ENCODE measurements around the gene EDC4.
"Not testable (repeated sequence)": the region's sequence is repeated elsewhere in the genome, so short reads cannot be mapped to it uniquely, and the experiment has no call there.

EDC4 gene

DNA sequence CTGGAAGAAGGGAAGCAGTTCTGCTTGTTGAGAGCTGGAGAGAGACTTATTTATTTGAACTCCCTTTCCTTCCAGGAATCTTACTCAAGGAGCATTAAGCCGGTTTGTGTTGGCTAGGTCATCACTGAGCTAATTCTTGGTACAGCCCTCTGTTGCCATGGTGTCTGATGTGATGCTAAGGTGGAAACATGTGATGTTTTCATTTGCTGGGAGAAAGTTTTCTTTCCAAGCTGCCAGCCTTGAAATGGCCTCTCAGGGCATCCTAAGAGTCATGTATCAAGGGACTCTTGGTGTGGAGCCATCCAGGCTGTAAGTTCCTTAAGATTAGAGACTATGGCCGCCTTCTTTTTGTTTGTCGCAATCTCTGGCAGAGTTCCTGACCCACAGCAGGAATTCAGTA is 24.4 kb downstream of the EDC4 start:
- H3K27me3 Mint-ChIP-seq = no peaks in the 10 kb centered on the region
- H3K9me3 Mint-ChIP-seq (ENCODE audit: low read depth) = no peaks in the 10 kb centered on the region
- H3K36me3 Mint-ChIP-seq = peaks cover 3% of the 10 kb centered on the region
- peaks cover 50% of the 10 kb centered on the region for H3K4me1 Mint-ChIP-seq (ENCODE audit: low read depth)
- no peak overlapping the region for H3K27ac Mint-ChIP-seq
- no peak overlapping the region for H3K4me3 Mint-ChIP-seq

- Mint-ChIP-seq H3K9me3 (ENCODE audit: low read depth) (no peaks in the 10 kb centered on the region), H3K36me3 (peaks cover 3% of the 10 kb centered on the region), H3K27me3 (no peaks in the 10 kb centered on the region), H3K4me1 (ENCODE audit: low read depth) (peaks cover 20% of the 10 kb centered on the region), H3K4me3 (no peak overlapping the region), H3K27ac (no peak overlapping the region)
These were observed 28.9 kb downstream of the EDC4 start for GRCh38 chr16:67901734-67902133.

- no peak overlapping the region for H3K4me3 Mint-ChIP-seq
- no peaks in the 10 kb centered on the region for H3K27me3 Mint-ChIP-seq
- no peak overlapping the region for H3K27ac Mint-ChIP-seq
- H3K4me1 Mint-ChIP-seq (ENCODE audit: low read depth) = peaks cover 11% of the 10 kb centered on the region
- no peaks in the 10 kb centered on the region for H3K36me3 Mint-ChIP-seq
- no peaks in the 10 kb centered on the region for H3K9me3 Mint-ChIP-seq (ENCODE audit: low read depth)
These were observed 30.0 kb downstream of the EDC4 start for GRCh38 chr16:67902831-67903230.

DNA sequence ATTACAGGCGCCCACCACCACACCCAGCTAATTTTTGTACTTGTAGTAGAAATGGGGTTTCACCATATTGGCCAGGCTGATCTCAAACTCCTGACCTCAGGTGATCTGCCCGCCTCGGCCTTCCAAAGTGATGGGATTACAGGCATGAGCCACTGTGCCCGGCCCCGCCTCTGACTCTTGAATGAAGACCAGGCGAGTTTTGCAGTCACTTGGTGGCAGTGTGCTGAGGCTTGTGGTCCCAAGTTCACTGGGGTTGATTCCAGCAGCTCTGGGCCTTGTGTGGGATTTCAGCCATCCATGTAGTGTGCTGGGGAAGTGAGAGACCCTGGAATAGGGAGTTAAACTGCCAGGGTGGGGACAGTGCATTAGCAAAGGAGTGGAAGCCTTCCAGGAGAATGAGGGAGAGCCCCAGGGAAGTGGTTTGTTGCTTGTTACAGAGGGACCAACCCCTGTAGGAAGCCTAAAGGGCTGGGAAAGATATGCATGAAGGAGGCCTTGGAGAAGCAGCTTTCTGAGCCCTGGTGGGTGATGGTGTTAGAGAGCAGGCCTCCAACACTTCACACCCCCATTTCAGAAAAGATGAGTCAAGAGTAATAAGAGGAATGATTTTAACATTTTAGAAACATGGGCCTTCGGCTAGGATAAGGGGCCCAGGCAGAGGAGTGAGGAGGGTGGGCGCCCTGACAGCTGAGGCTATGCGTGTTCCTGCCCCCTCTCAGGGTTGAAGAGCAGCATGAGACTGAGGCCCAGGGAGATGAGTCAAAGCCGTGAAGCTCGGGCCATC is 34.7 kb downstream of the EDC4 start:
- no peaks in the 10 kb centered on the region for H3K9me3 Mint-ChIP-seq (ENCODE audit: low read depth)
- peaks cover 3% of the 10 kb centered on the region for H3K36me3 Mint-ChIP-seq
- H3K4me3 Mint-ChIP-seq = no peak overlapping the region
- peaks cover 8% of the 10 kb centered on the region for H3K4me1 Mint-ChIP-seq (ENCODE audit: low read depth)
- H3K27ac Mint-ChIP-seq = peak overlapping the region; percentile 35
- H3K27me3 Mint-ChIP-seq = no peaks in the 10 kb centered on the region

DNA sequence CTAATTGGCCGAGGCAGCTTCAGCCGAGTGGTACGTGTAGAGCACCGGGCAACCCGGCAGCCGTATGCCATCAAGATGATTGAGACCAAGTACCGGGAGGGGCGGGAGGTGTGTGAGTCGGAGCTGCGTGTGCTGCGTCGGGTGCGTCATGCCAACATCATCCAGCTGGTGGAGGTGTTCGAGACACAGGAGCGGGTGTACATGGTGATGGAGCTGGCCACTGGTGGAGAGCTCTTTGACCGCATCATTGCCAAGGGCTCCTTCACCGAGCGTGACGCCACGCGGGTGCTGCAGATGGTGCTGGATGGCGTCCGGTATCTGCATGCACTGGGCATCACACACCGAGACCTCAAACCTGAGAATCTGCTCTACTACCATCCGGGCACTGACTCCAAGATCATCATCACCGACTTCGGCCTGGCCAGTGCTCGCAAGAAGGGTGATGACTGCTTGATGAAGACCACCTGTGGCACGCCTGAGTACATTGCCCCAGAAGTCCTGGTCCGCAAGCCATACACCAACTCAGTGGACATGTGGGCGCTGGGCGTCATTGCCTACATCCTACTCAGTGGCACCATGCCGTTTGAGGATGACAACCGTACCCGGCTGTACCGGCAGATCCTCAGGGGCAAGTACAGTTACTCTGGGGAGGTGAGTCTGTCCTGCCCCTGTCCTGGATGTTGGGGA is 36.3 kb downstream of the EDC4 start:
- H3K4me3 Mint-ChIP-seq = no peak overlapping the region
- H3K27me3 Mint-ChIP-seq = no peaks in the 10 kb centered on the region
- H3K9me3 Mint-ChIP-seq (ENCODE audit: low read depth) = no peaks in the 10 kb centered on the region
- H3K4me1 Mint-ChIP-seq (ENCODE audit: low read depth) = peaks cover 12% of the 10 kb centered on the region
- H3K27ac Mint-ChIP-seq = peak overlapping the region; percentile 65
- H3K36me3 Mint-ChIP-seq = peaks cover 5% of the 10 kb centered on the region

DNA sequence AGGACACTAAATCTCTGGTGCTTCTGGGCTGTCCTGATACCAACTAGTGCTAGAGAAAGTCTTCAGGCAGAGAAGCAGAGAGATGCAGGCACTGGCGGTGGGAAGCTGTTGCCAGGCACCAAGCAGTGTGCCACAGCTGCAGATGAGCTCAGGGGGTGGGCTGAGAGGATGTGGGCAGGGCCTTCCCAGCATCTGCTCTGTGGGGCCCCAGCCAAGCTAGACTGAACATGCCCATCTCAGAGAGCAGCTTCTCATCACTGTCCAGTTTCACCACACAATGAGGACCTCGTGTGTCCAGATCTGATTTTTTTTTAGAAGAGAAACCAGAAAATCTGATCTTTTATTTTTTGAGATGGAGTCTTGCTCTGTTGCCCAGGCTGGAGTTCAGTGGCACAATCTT is 37.3 kb downstream of the EDC4 start:
- Mint-ChIP-seq H3K9me3 (ENCODE audit: low read depth) (no peaks in the 10 kb centered on the region), H3K4me3 (no peak overlapping the region), H3K4me1 (ENCODE audit: low read depth) (peaks cover 16% of the 10 kb centered on the region), H3K27ac (no peak overlapping the region), H3K36me3 (peaks cover 9% of the 10 kb centered on the region), H3K27me3 (no peaks in the 10 kb centered on the region)

- H3K9me3 Mint-ChIP-seq (ENCODE audit: low read depth) = no peaks in the 10 kb centered on the region
- H3K36me3 Mint-ChIP-seq = peaks cover 11% of the 10 kb centered on the region
- H3K4me1 Mint-ChIP-seq (ENCODE audit: low read depth) = peaks cover 35% of the 10 kb centered on the region
- no peaks in the 10 kb centered on the region for H3K27me3 Mint-ChIP-seq
- no peak overlapping the region for H3K27ac Mint-ChIP-seq
- H3K4me3 Mint-ChIP-seq = no peak overlapping the region
These were observed 42.1 kb downstream of the EDC4 start for GRCh38 chr16:67914758-67915495.

DNA sequence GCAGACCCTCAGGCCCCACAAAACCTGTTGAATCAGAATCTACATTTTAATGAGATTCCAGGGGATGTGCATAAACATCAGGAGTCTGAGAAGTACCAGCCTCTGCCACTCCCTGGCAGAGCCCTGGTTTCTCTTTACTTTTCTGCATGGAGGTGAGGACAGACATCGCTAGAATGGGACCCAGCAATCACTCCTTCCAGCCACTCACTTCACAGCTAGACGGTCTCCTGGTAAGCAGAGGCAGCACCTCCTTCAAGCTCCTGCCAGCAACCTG is 42.6 kb downstream of the EDC4 start:
- not testable (repeated sequence) for H3K4me3 Mint-ChIP-seq; H3K9me3 Mint-ChIP-seq (ENCODE audit: low read depth); H3K27ac Mint-ChIP-seq; H3K27me3 Mint-ChIP-seq
- H3K36me3 Mint-ChIP-seq = peaks cover 11% of the 10 kb centered on the region
- peaks cover 32% of the 10 kb centered on the region for H3K4me1 Mint-ChIP-seq (ENCODE audit: low read depth)

GRCh38 chr16:67915831-67916723 is 43.2 kb downstream of the EDC4 start:
- peaks cover 34% of the 10 kb centered on the region for H3K4me1 Mint-ChIP-seq (ENCODE audit: low read depth)
- H3K27me3 Mint-ChIP-seq = no peaks in the 10 kb centered on the region
- peaks cover 11% of the 10 kb centered on the region for H3K36me3 Mint-ChIP-seq
- peak overlapping the region; percentile 64 for H3K27ac Mint-ChIP-seq
- H3K4me3 Mint-ChIP-seq = no peak overlapping the region
- no peaks in the 10 kb centered on the region for H3K9me3 Mint-ChIP-seq (ENCODE audit: low read depth)

GRCh38 chr16:67917140-67917851 is 44.4 kb downstream of the EDC4 start:
- no peaks in the 10 kb centered on the region for H3K27me3 Mint-ChIP-seq
- H3K27ac Mint-ChIP-seq = peak overlapping the region; percentile 79

GRCh38 chr16:67917852-67918236 is 45.0 kb downstream of the EDC4 start:
- H3K27me3 Mint-ChIP-seq = no peaks in the 10 kb centered on the region
- H3K27ac Mint-ChIP-seq = peak overlapping the region; percentile 79

More at GRCh38 chr16:67917140-67917851, 44.4 kb downstream of the EDC4 start:
- peaks cover 11% of the 10 kb centered on the region for H3K36me3 Mint-ChIP-seq
- H3K4me1 Mint-ChIP-seq (ENCODE audit: low read depth) = peaks cover 41% of the 10 kb centered on the region
- no peaks in the 10 kb centered on the region for H3K9me3 Mint-ChIP-seq (ENCODE audit: low read depth)
- H3K4me3 Mint-ChIP-seq = no peak overlapping the region

DNA sequence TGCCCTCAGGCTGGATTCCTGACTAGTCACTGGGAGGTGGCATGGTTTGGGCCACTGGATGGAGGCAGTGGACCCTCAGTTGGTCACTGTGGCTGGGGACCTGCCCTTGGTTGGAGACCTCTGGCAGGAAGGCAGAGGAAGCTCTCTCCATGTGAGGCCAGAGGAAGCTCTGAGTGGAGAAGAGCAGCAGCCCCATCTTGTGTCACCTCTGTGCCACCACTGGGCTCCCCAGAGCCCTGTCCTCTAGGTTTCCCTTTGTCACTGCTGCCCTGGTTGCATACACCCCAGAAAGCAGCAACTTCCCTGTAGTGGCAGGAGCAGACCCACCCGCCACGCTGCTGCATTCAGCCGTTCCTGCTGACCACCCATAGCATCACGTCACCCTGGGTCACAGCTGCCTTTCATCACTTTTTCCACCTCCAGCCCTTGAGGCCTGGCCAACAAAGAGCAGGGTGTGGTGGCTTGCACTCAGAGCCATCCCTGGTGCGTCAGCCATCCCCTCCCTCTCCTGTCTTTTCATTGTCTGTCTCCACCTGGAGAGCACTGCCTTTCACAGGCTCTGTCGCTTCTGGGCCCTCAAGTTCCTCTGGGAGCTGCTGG is 46.9 kb downstream of the EDC4 start:
- Mint-ChIP-seq H3K9me3 (ENCODE audit: low read depth) (no peaks in the 10 kb centered on the region), H3K27ac (peak overlapping the region; percentile 3), H3K4me1 (ENCODE audit: low read depth) (peaks cover 37% of the 10 kb centered on the region), H3K27me3 (no peaks in the 10 kb centered on the region), H3K36me3 (peaks cover 8% of the 10 kb centered on the region), H3K4me3 (no peak overlapping the region)

More at GRCh38 chr16:67917852-67918236, 45.0 kb downstream of the EDC4 start:
- no peaks in the 10 kb centered on the region for H3K9me3 Mint-ChIP-seq (ENCODE audit: low read depth)
- H3K4me1 Mint-ChIP-seq (ENCODE audit: low read depth) = peaks cover 42% of the 10 kb centered on the region
- H3K4me3 Mint-ChIP-seq = no peak overlapping the region
- peaks cover 11% of the 10 kb centered on the region for H3K36me3 Mint-ChIP-seq

DNA sequence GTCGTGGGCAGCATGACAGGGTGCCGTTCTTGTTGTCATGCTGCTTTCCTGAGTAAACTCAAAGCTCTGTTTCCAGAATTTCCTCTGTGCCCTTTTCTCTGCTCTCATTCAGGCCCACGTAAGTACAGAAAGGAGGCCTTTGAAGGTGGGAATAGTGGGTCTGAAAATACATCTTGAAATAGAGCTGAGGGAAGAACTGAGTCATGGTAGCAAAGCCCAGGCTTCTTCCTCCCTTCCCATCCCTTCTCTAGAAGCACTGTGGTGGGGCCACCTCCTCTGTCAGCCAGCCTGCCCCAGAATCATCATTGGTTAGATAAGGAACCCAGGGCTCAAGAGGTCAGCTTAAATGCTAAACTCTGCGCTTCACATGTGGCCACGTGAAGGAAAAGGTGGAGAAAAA is 49.4 kb downstream of the EDC4 start:
- H3K4me3 Mint-ChIP-seq = peak overlapping the region; percentile 8
- no peaks in the 10 kb centered on the region for H3K9me3 Mint-ChIP-seq (ENCODE audit: low read depth)
- H3K27ac Mint-ChIP-seq = peak overlapping the region; percentile 82
- peaks cover 24% of the 10 kb centered on the region for H3K4me1 Mint-ChIP-seq (ENCODE audit: low read depth)
- H3K27me3 Mint-ChIP-seq = no peaks in the 10 kb centered on the region
- H3K36me3 Mint-ChIP-seq = peaks cover 3% of the 10 kb centered on the region

GRCh38 chr16:67922740-67923139 is 49.9 kb downstream of the EDC4 start:
- no peak overlapping the region for H3K4me3 Mint-ChIP-seq
- no peaks in the 10 kb centered on the region for H3K9me3 Mint-ChIP-seq (ENCODE audit: low read depth)
- H3K36me3 Mint-ChIP-seq = peaks cover 3% of the 10 kb centered on the region
- no peaks in the 10 kb centered on the region for H3K27me3 Mint-ChIP-seq
- peaks cover 19% of the 10 kb centered on the region for H3K4me1 Mint-ChIP-seq (ENCODE audit: low read depth)
- no peak overlapping the region for H3K27ac Mint-ChIP-seq
